Muscle of leg (tissue), 11 donors: ENCODE measurements around the gene FILIP1L. TPM values are rescaled to one million over a fixed set of nuclear protein-coding genes. Genes with fewer than 3 reads are reported as not detected.
"Not testable (repeated sequence)": the region's sequence is repeated elsewhere in the genome, so short reads cannot be mapped to it uniquely, and the experiment has no call there.

Source experiments
- DNase-seq: peaks from one replicate; pipeline ENCODE4 v3.0.0; 2013
- H3K27ac ChIP-seq: one replicate; pipeline ENCODE4 v1.5.1; 2013; ENCODE audit warnings: mild to moderate bottlenecking, low read length, control low read depth
- H3K27me3 ChIP-seq: one replicate; pipeline ENCODE4 v1.6.1; 2013; ENCODE audit warnings: low read length; ENCODE audit not compliant: control insufficient read depth, insufficient read depth
- H3K36me3 ChIP-seq: one replicate; pipeline ENCODE4 v1.6.1; 2013; ENCODE audit warnings: low read length; ENCODE audit not compliant: control insufficient read depth, insufficient read depth
- H3K4me1 ChIP-seq: one replicate; pipeline ENCODE4 v1.6.1; 2013; ENCODE audit warnings: low read length; ENCODE audit not compliant: control insufficient read depth, insufficient read depth
- H3K4me3 ChIP-seq: one replicate; pipeline ENCODE4 v1.5.1; 2013; ENCODE audit warnings: low read length, control low read depth
- H3K9me3 ChIP-seq: replicated peaks from 2 replicates; pipeline ENCODE4 v1.6.1; 2013; ENCODE audit warnings: low read depth, low read length; ENCODE audit not compliant: control insufficient read depth
- WGBS: methylation state at CpG from one replicate; pipeline ENCODE4 v1.1.5; 2013; ENCODE audit warnings: missing lambda C conversion rate; ENCODE audit not compliant: insufficient coverage; 5-methylcytosine and 5-hydroxymethylcytosine counted together
- polyA plus RNA-seq, 8 donors: library from polyadenylated mRNA; unstranded; fragments of 120-200 nt; gene quantifications; one replicate each; pipeline versions ENCODE4 v1.2.1 to v1.2.3, GENCODE V29; 2013; ENCODE audit warnings: inconsistent platforms in 1 of 8, low replicate concordance in 1 of 8; ENCODE audit not compliant: insufficient read length in 8 of 8, insufficient read depth in 1 of 8
- total RNA-seq: library from RNA; stranded (reverse); fragments of 120-200 nt; gene quantifications from one replicate; pipeline ENCODE4 v1.2.4, GENCODE V29; 2013

Gene FILIP1L
- total and polyA plus RNA-seq, 9 donors = 30.0 to 72.9 (median 51.2) TPM

- Histone ChIP-seq H3K9me3 (no peaks in the 10 kb centered on the region), H3K27ac (no peak overlapping the region), H3K27me3 (no peaks in the 10 kb centered on the region), H3K4me1 (peaks cover 6% of the 10 kb centered on the region), H3K36me3 (peaks cover 28% of the 10 kb centered on the region), H3K4me3 (no peak overlapping the region)
- no CpG with 5 or more reads among the region's 1 CpG for WGBS
- no peak for DNase-seq
These were observed 261.4 kb downstream of the FILIP1L start for GRCh38 chr3:99852851-99853250.

- no peaks in the 10 kb centered on the region for H3K27me3 ChIP-seq
- DNase-seq = no peak
- no peaks in the 10 kb centered on the region for H3K9me3 ChIP-seq
- H3K4me1 ChIP-seq = peaks cover 6% of the 10 kb centered on the region
- WGBS = no CpG with 5 or more reads among the region's 1 CpG
- H3K27ac ChIP-seq = no peak overlapping the region
- no peak overlapping the region for H3K4me3 ChIP-seq
- peaks cover 27% of the 10 kb centered on the region for H3K36me3 ChIP-seq
These were observed 262.3 kb downstream of the FILIP1L start for GRCh38 chr3:99851955-99852354.

GRCh38 chr3:99850608-99851007 is 263.7 kb downstream of the FILIP1L start:
- H3K27me3 ChIP-seq = no peaks in the 10 kb centered on the region
- no peaks in the 10 kb centered on the region for H3K9me3 ChIP-seq
- H3K4me1 ChIP-seq = peaks cover 6% of the 10 kb centered on the region
- DNase-seq = no peak
- H3K27ac ChIP-seq = no peak overlapping the region
- 90% methylated on average over 2 of the region's 6 CpGs for WGBS
- H3K36me3 ChIP-seq = peaks cover 24% of the 10 kb centered on the region
- no peak overlapping the region for H3K4me3 ChIP-seq

- Histone ChIP-seq H3K36me3 (peaks cover 24% of the 10 kb centered on the region), H3K27me3 (no peaks in the 10 kb centered on the region), H3K9me3 (no peaks in the 10 kb centered on the region), H3K4me3 (no peak overlapping the region), H3K27ac (no peak overlapping the region), H3K4me1 (peaks cover 11% of the 10 kb centered on the region)
- 90% methylated on average over 4 of the region's 6 CpGs for WGBS
- DNase-seq = no peak
These were observed 265.9 kb downstream of the FILIP1L start for GRCh38 chr3:99848433-99848832.

- peaks cover 20% of the 10 kb centered on the region for H3K36me3 ChIP-seq
- peak; percentile 86 for DNase-seq
- H3K4me1 ChIP-seq = peaks cover 15% of the 10 kb centered on the region
- H3K27ac ChIP-seq = peak overlapping the region; percentile 60
- WGBS = no CpG with 5 or more reads among the region's 6 CpGs
- H3K9me3 ChIP-seq = no peaks in the 10 kb centered on the region
- H3K27me3 ChIP-seq = no peaks in the 10 kb centered on the region
- H3K4me3 ChIP-seq = no peak overlapping the region
These were observed 267.7 kb downstream of the FILIP1L start for GRCh38 chr3:99846477-99847160.

GRCh38 chr3:99845999-99846398 is 268.3 kb downstream of the FILIP1L start:
- peaks cover 15% of the 10 kb centered on the region for H3K4me1 ChIP-seq
- H3K27ac ChIP-seq = peak overlapping the region; percentile 60
- no peaks in the 10 kb centered on the region for H3K27me3 ChIP-seq
- H3K36me3 ChIP-seq = peaks cover 20% of the 10 kb centered on the region
- peak; percentile 27 for DNase-seq
- H3K4me3 ChIP-seq = no peak overlapping the region
- WGBS = no CpG with 5 or more reads among the region's 2 CpGs
- H3K9me3 ChIP-seq = no peaks in the 10 kb centered on the region

- Histone ChIP-seq H3K4me3 (no peak overlapping the region), H3K27me3 (no peaks in the 10 kb centered on the region), H3K27ac (no peak overlapping the region), H3K9me3 (no peaks in the 10 kb centered on the region), H3K36me3 (peaks cover 15% of the 10 kb centered on the region), H3K4me1 (peaks cover 15% of the 10 kb centered on the region)
- no CpG with 5 or more reads among the region's 4 CpGs for WGBS
- DNase-seq = peak; percentile 52
These were observed 269.0 kb downstream of the FILIP1L start for GRCh38 chr3:99845331-99845730.

GRCh38 chr3:99843590-99844258 is 270.6 kb downstream of the FILIP1L start:
- peak; percentile 54 for DNase-seq
- Histone ChIP-seq H3K27me3 (no peaks in the 10 kb centered on the region), H3K9me3 (no peaks in the 10 kb centered on the region), H3K4me1 (peaks cover 15% of the 10 kb centered on the region), H3K36me3 (peaks cover 6% of the 10 kb centered on the region), H3K4me3 (no peak overlapping the region), H3K27ac (peak overlapping the region; percentile 70)
- WGBS = 60% methylated on average over 7 of the region's 10 CpGs

- H3K27me3 ChIP-seq = no peaks in the 10 kb centered on the region
- peak overlapping the region; percentile 70 for H3K27ac ChIP-seq
- no peak overlapping the region for H3K4me3 ChIP-seq
- peaks cover 15% of the 10 kb centered on the region for H3K4me1 ChIP-seq
- no peaks in the 10 kb centered on the region for H3K36me3 ChIP-seq
- H3K9me3 ChIP-seq = no peaks in the 10 kb centered on the region
- peak; percentile 89 for DNase-seq
- whole genome bisulfite sequencing = no CpG with 5 or more reads among the region's 2 CpGs
These were observed 271.3 kb downstream of the FILIP1L start for GRCh38 chr3:99842826-99843589.

- H3K27ac ChIP-seq, H3K4me3 ChIP-seq, DNase-seq, H3K9me3 ChIP-seq, H3K36me3 ChIP-seq, H3K27me3 ChIP-seq: not testable (repeated sequence)
- peaks cover 15% of the 10 kb centered on the region for H3K4me1 ChIP-seq
- no CpG with 5 or more reads among the region's 4 CpGs for WGBS
These were observed 272.4 kb downstream of the FILIP1L start for GRCh38 chr3:99841949-99842348.
